Peyer's patch (tissue), 4 donors: ENCODE measurements around the gene CST6. TPM values are rescaled to one million over a fixed set of nuclear protein-coding genes. Genes with fewer than 3 reads are reported as not detected.
"Not testable (repeated sequence)": the region's sequence is repeated elsewhere in the genome, so short reads cannot be mapped to it uniquely, and the experiment has no call there.

Experiments used
- DNase-seq, 3 donors: peaks; one replicate each; pipeline ENCODE4 v3.0.0-alpha.2; 2017 to 2019
- H3K27ac ChIP-seq, 4 donors: fragments of 200-600 bp; sonication (generic); one replicate each; pipeline ENCODE4 v1.5.1; 2016 to 2019
- H3K27me3 ChIP-seq, 2 donors: fragments of 200-600 bp; sonication (generic); one replicate each; pipeline ENCODE4 v1.5.1; 2019
- H3K36me3 ChIP-seq, 3 donors: fragments of 200-600 bp; sonication (generic); one replicate each; pipeline ENCODE4 v1.5.1; 2016 to 2019
- H3K4me1 ChIP-seq, 4 donors: fragments of 200-600 bp; sonication (generic); one replicate each; pipeline ENCODE4 v1.5.1; 2016 to 2019
- H3K4me3 ChIP-seq, 4 donors: fragments of 200-600 bp; sonication (generic); 1 replicate in 3 of 4; 2 replicates in 1 of 4; pipeline ENCODE4 v1.5.1; 2016 to 2019; ENCODE audit warnings: mild to moderate bottlenecking in 1 of 4
- H3K9me3 ChIP-seq, 4 donors: fragments of 200-600 bp; sonication (generic); one replicate each; pipeline ENCODE4 v1.5.1; 2016 to 2019; ENCODE audit warnings: mild to moderate bottlenecking in 1 of 4
- CTCF ChIP-seq, 6 experiments: fragments of 450-650 bp in 4 of 6; fragments of 200-600 bp in 2 of 6; sonication (generic) in 1 of 6; IDR thresholded peaks; one replicate each; pipeline ENCODE4 v1.5.1; 2017 to 2019; ENCODE audit warnings: antibody characterized with exemption in 6 of 6, mild to moderate bottlenecking in 3 of 6, moderate library complexity in 1 of 6
- POLR2A ChIP-seq, 2 donors: fragments of 450-650 bp; IDR thresholded peaks; one replicate each; pipeline ENCODE4 v1.5.1; 2017; ENCODE audit warnings: antibody characterized with exemption in 2 of 2, mild to moderate bottlenecking in 2 of 2, moderate library complexity in 2 of 2
- total RNA-seq, 4 donors: library from RNA; depleted of rRNA; stranded (reverse); fragments of >200 nt; gene quantifications; one replicate each; pipeline ENCODE4 v1.1.0, GENCODE V29; 2016

The CST6 gene
- total RNA-seq, 4 donors from 2014 or later: not detected

GRCh38 chr11:66020618-66021357 lies 9.0 kb downstream of the CST6 start:
- Histone ChIP-seq H3K4me3 (no peak overlapping the region), H3K4me1 (peaks cover 0 to 7% (median 3%) of the 10 kb centered on the region in 4 donors), H3K27ac (no peak overlapping the region), H3K27me3 (no peaks in the 10 kb centered on the region), H3K9me3 (no peaks in the 10 kb centered on the region), H3K36me3 (no peaks in the 10 kb centered on the region)
- no peak for DNase-seq
- TF ChIP-seq POLR2A (IDR thresholded peaks at IDR 0.05): no peak
- TF ChIP-seq CTCF (IDR thresholded peaks at IDR 0.05): no peak

- H3K27ac ChIP-seq: no peak overlapping the region
- TF ChIP-seq CTCF (IDR thresholded peaks at IDR 0.05): peak; percentile 86 to 93 (median 90)
- peak in 1 of 2 donors; percentile 15 for TF ChIP-seq POLR2A (IDR thresholded peaks at IDR 0.05)
- H3K9me3 ChIP-seq: no peaks in the 10 kb centered on the region
- H3K4me3 ChIP-seq: peak overlapping the region in 2 of 4 donors; percentile 10 to 23
- H3K27me3 ChIP-seq: no peaks in the 10 kb centered on the region
- DNase-seq: peak; percentile 67 to 86 (median 84)
- H3K36me3 ChIP-seq: no peaks in the 10 kb centered on the region
- H3K4me1 ChIP-seq: peaks cover 0 to 7% (median 3%) of the 10 kb centered on the region in 4 donors
Observed at GRCh38 chr11:66022401-66023185, 10.8 kb downstream of the CST6 start.

GRCh38 chr11:66023186-66023440 lies 11.3 kb downstream of the CST6 start:
- H3K9me3 ChIP-seq, DNase-seq, H3K4me3 ChIP-seq, H3K27me3 ChIP-seq, H3K36me3 ChIP-seq, H3K27ac ChIP-seq, H3K4me1 ChIP-seq: not testable (repeated sequence)

GRCh38 chr11:66026017-66026529 lies 14.3 kb downstream of the CST6 start, which contains the start of gene CATSPER1:
Gene CATSPER1, minus strand, starts transcription at chr11:66026479. Its CDS starts 100 bp downstream, at chr11:66026379.
- no peaks in the 10 kb centered on the region for H3K9me3 ChIP-seq
- H3K4me1 ChIP-seq: peaks cover 0 to 7% (median 3%) of the 10 kb centered on the region in 4 donors
- TF ChIP-seq POLR2A (IDR thresholded peaks at IDR 0.05): no peak
- no peak for TF ChIP-seq CTCF (IDR thresholded peaks at IDR 0.05)
- H3K27me3 ChIP-seq: no peaks in the 10 kb centered on the region
- H3K4me3 ChIP-seq: no peak within 1 kb of the TSS
- H3K36me3 ChIP-seq: no peaks in the 10 kb centered on the region
- no peak for DNase-seq
- no peak within 1 kb of the TSS for H3K27ac ChIP-seq

- H3K4me3 ChIP-seq: no peak overlapping the region
Observed at GRCh38 chr11:66032957-66033735, 21.3 kb downstream of the CST6 start.

More at GRCh38 chr11:66032957-66033735, 21.3 kb downstream of the CST6 start:
- TF ChIP-seq CTCF (IDR thresholded peaks at IDR 0.05) (no peak), POLR2A (IDR thresholded peaks at IDR 0.05) (no peak)
- no peaks in the 10 kb centered on the region for H3K27me3 ChIP-seq
- H3K27ac ChIP-seq: no peak overlapping the region
- no peaks in the 10 kb centered on the region for H3K4me1 ChIP-seq
- no peaks in the 10 kb centered on the region for H3K9me3 ChIP-seq
- no peaks in the 10 kb centered on the region for H3K36me3 ChIP-seq
- DNase-seq: no peak
